HCT116 (cell line): ENCODE measurements around the gene TIMM29. TPM values are rescaled to one million over a fixed set of nuclear protein-coding genes. Genes with fewer than 3 reads are reported as not detected.

ENCODE experiments used
- ATAC-seq: fragments of 200-7000 bp; cut with Tn5 transposase; 2 replicates; pipeline ENCODE4 v1.9.1; 2020; ENCODE audit warnings: mild to moderate bottlenecking, moderate library complexity
- BruUV-seq: library from RNA; stranded (reverse); fragments of 400-500 nt; replicated peaks from 2 replicates; lab custom pipeline; 2021; lab: Mats Ljungman, UMichigan
- CTCF ChIA-PET: fragments of 300-600 bp; sonication (Branson Sonifier 250); formaldehyde crosslinking; loops from one replicate; lab custom pipeline; 2021; ENCODE audit warnings: antibody characterized with exemption; lab: Charles Lee
- POLR2A ChIA-PET: fragments of 300-600, 350-600 bp; sonication (Branson Sonifier 250); formaldehyde crosslinking; loops from one replicate; lab custom pipeline; 2021; ENCODE audit warnings: antibody characterized with exemption; lab: Charles Lee
- RAD21 ChIA-PET, 2 experiments: fragments of 300-600 bp; sonication (Branson Sonifier 250); formaldehyde crosslinking; loops; one replicate each; lab custom pipeline; 2023; ENCODE audit warnings: low total read pairs in 2 of 2; ENCODE audit not compliant: uncharacterized antibody in 2 of 2, unreplicated experiment in 2 of 2, low non-redundant PET in 1 of 2; lab: Charles Lee
- DNase-seq: peaks from one replicate; pipeline ENCODE4 v3.0.0-alpha.2; 2010; ENCODE audit warnings: low read depth, low spot score
- H2AFZ ChIP-seq: fragments of 200-600 bp; shearing (Covaris generic), sonication (generic); 2 replicates; pipeline ENCODE4 v1.6.1; 2017; ENCODE audit warnings: low read depth, mixed run types, mixed read lengths, antibody characterized with exemption, low read length; ENCODE audit not compliant: poor library complexity, severe bottlenecking
- H3K27ac ChIP-seq: 2 replicates; pipeline ENCODE4 v1.5.1; 2012; ENCODE audit warnings: low read depth, low read length
- H3K27me3 ChIP-seq: fragments of 200-600 bp; sonication (generic); 2 replicates; pipeline ENCODE4 v1.6.1; 2016; ENCODE audit warnings: mixed run types, low read length, mixed read lengths; ENCODE audit not compliant: insufficient read depth
- H3K36me3 ChIP-seq, 2 experiments: fragments of 200-500 bp in 1 of 2; fragments of 200-600 bp in 1 of 2; sonication (Bioruptor generic) in 1 of 2; sonication (generic) in 1 of 2; 2 replicates each; pipeline versions ENCODE4 v1.5.1 to v1.6.1; 2014 to 2016; ENCODE audit warnings: low read length in 2 of 2, inconsistent platforms in 1 of 2, mixed read lengths in 1 of 2, mixed run types in 1 of 2; ENCODE audit not compliant: insufficient read depth in 2 of 2, control insufficient read depth in 1 of 2
- H3K4me1 ChIP-seq, 2 experiments: fragments of 200-600 bp in 1 of 2; sonication (generic) in 1 of 2; 2 replicates each; pipeline versions ENCODE4 v1.5.1 to v1.6.1; 2012 to 2017; ENCODE audit warnings: low read length in 2 of 2, inconsistent platforms in 1 of 2, mild to moderate bottlenecking in 1 of 2, mixed read lengths in 1 of 2, mixed run types in 1 of 2, moderate library complexity in 1 of 2; ENCODE audit not compliant: insufficient read depth in 2 of 2, control insufficient read depth in 1 of 2
- H3K4me2 ChIP-seq: fragments of 200-600 bp; sonication (generic); 2 replicates; pipeline ENCODE4 v1.6.1; 2017; ENCODE audit warnings: mixed run types, low read length, mixed read lengths
- H3K4me3 ChIP-seq, 2 experiments: fragments of 200-600 bp in 1 of 2; sonication (generic) in 1 of 2; replicated peaks in 1 of 2; 2 replicates each; pipeline ENCODE4 v1.5.1; 2011 to 2016; ENCODE audit warnings: low read length in 2 of 2, control low read depth in 1 of 2, low read depth in 1 of 2, mild to moderate bottlenecking in 1 of 2, mixed read lengths in 1 of 2, mixed run types in 1 of 2
- H3K79me2 ChIP-seq: fragments of 200-600 bp; sonication (generic); 2 replicates; pipeline ENCODE4 v1.6.1; 2017; ENCODE audit warnings: mild to moderate bottlenecking, mixed run types, low read length, moderate library complexity, mixed read lengths; ENCODE audit not compliant: insufficient read depth
- H3K9ac ChIP-seq: fragments of 200-600 bp; sonication (generic); 2 replicates; pipeline ENCODE4 v1.6.1; 2016; ENCODE audit warnings: low read length, mixed read lengths
- H3K9me2 ChIP-seq: fragments of 200-600 bp; sonication (generic), shearing (Covaris generic); 2 replicates; pipeline ENCODE4 v1.6.1; 2017; ENCODE audit warnings: mixed run types, mild to moderate bottlenecking, moderate library complexity; ENCODE audit not compliant: insufficient read depth
- H3K9me3 ChIP-seq, 2 experiments: fragments of 200-500 bp in 1 of 2; fragments of 200-600 bp in 1 of 2; sonication (Bioruptor generic) in 1 of 2; sonication (generic) in 1 of 2; 2 replicates each; pipeline ENCODE4 v1.6.1; 2014 to 2017; ENCODE audit warnings: low read length in 2 of 2, mixed read lengths in 2 of 2, inconsistent platforms in 1 of 2, low read depth in 1 of 2, mild to moderate bottlenecking in 1 of 2, mixed run types in 1 of 2, moderate library complexity in 1 of 2; ENCODE audit not compliant: control insufficient read depth in 1 of 2, insufficient read depth in 1 of 2
- H4K20me1 ChIP-seq: fragments of 200-600 bp; sonication (generic), shearing (Covaris generic); 2 replicates; pipeline ENCODE4 v1.6.1; 2017; ENCODE audit warnings: mixed run types, mild to moderate bottlenecking, moderate library complexity; ENCODE audit not compliant: insufficient read depth
- ATF3 ChIP-seq: IDR thresholded peaks from 2 replicates; pipeline ENCODE4 v1.6.1; 2012
- CEBPB ChIP-seq: IDR thresholded peaks from 2 replicates; pipeline ENCODE4 v1.6.1; 2012; ENCODE audit warnings: low read depth
- EZH2phosphoT487 ChIP-seq: fragments of 200-600 bp; IDR thresholded peaks from 2 replicates; pipeline ENCODE4 v1.6.1; 2018; ENCODE audit warnings: antibody characterized with exemption, borderline replicate concordance
- JUND ChIP-seq: IDR thresholded peaks from 2 replicates; pipeline ENCODE4 v1.6.1; 2012
- MAX ChIP-seq: IDR thresholded peaks from 2 replicates; pipeline ENCODE4 v1.6.1; 2012
- POLR2AphosphoS5 ChIP-seq: IDR thresholded peaks from 2 replicates; pipeline ENCODE4 v1.6.1; 2011; ENCODE audit warnings: mild to moderate bottlenecking, low read depth, low read length, moderate library complexity
- REST ChIP-seq: IDR thresholded peaks from 2 replicates; pipeline ENCODE4 v1.6.1; 2012; ENCODE audit warnings: low read depth
- ZNF274 ChIP-seq: fragments of 200-500 bp; sonication (Bioruptor generic); IDR thresholded peaks from 2 replicates; pipeline ENCODE4 v1.6.1; 2014; ENCODE audit warnings: mild to moderate bottlenecking, low read depth, low read length, inconsistent platforms
- intact Hi-C: fragments of 100-400 bp; cut with micrococcal nuclease; formaldehyde crosslinking; loops from 2 replicates; pipeline ENCODE4 v1.10.0; 2022
- total RNA-seq: library from RNA; stranded (reverse); gene quantifications from one replicate; pipeline ENCODE4 v1.2.1, GENCODE V29; 2021; ENCODE audit not compliant: unreplicated experiment

The TIMM29 gene
- total RNA-seq, 1 experiment from 2014 or later = 20.3 TPM

- no peak overlapping the region for H3K9ac ChIP-seq
- no peak for ATAC-seq
- ChIA-PET RAD21 (no interaction called here), CTCF (interaction anchor here (0.7 to 1.5 kb wide), 5 partner anchors 19 to 292 kb away, joined by 3 to 7 read pairs (median 3); no protein-coding TSS in a partner anchor), POLR2A (no interaction called here)
- no peak overlapping the region for H3K27ac ChIP-seq
- H3K27me3 ChIP-seq = no peaks in the 10 kb centered on the region
- no peaks in the 10 kb centered on the region for H4K20me1 ChIP-seq
- TF ChIP-seq ATF3 (no peak), REST (no peak), EZH2phosphoT487 (no peak), MAX (no peak), ZNF274 (no peak), POLR2AphosphoS5 (no peak), JUND (no peak), CEBPB (no peak)
- H3K4me1 ChIP-seq = peaks cover 22 to 42% of the 10 kb centered on the region in 2 experiments
- H3K9me3 ChIP-seq = no peaks in the 10 kb centered on the region
- H3K79me2 ChIP-seq = peaks cover 14% of the 10 kb centered on the region
- H3K4me3 ChIP-seq = no peak overlapping the region
- no peak for DNase-seq
- no peak overlapping the region for H3K4me2 ChIP-seq
- H3K36me3 ChIP-seq = no peaks in the 10 kb centered on the region
- H3K9me2 ChIP-seq = no peaks in the 10 kb centered on the region
- intact Hi-C loops = loop anchor here (5.0 kb wide), 4 partner anchors 102 to 267 kb away; no protein-coding TSS in a partner anchor
- no peak overlapping the region for H2AFZ ChIP-seq
- no TSS peak for BruUV-seq
These were observed 6.9 kb downstream of the TIMM29 start for GRCh38 chr19:10935371-10936059.
